IMR-90 (cell line): ENCODE measurements around the gene PTPRN2.

Experiments
- BHLHE40 ChIP-seq: fragments of 150-350 bp; IDR thresholded peaks from 2 replicates; pipeline ENCODE4 v1.6.1; 2016; ENCODE audit warnings: mild to moderate bottlenecking, low read depth, low read length
- CTCF ChIP-seq: conservative IDR thresholded peaks from 2 replicates; pipeline ENCODE4 v1.5.1; 2012; ENCODE audit warnings: mild to moderate bottlenecking, low read depth, low read length, improper control_type of control experiment
- ELK1 ChIP-seq: fragments of 150-350 bp; IDR thresholded peaks from 2 replicates; pipeline ENCODE4 v1.6.1; 2016; ENCODE audit warnings: low read depth, mild to moderate bottlenecking, low read length, moderate library complexity, borderline replicate concordance
- POLR2A ChIP-seq: IDR thresholded peaks from 2 replicates; pipeline ENCODE4 v1.6.1; 2012; ENCODE audit warnings: mild to moderate bottlenecking, low read depth, low read length
- RAD21 ChIP-seq: IDR thresholded peaks from 2 replicates; pipeline ENCODE4 v1.6.1; 2012; ENCODE audit warnings: low read length, improper control_type of control experiment
- RFX5 ChIP-seq: IDR thresholded peaks from 2 replicates; pipeline ENCODE4 v1.8.0; 2012; ENCODE audit warnings: low read depth, mild to moderate bottlenecking, low read length, moderate library complexity
- USF2 ChIP-seq: fragments of 150-350 bp; IDR thresholded peaks from 2 replicates; pipeline ENCODE4 v1.6.1; 2017; ENCODE audit warnings: mild to moderate bottlenecking, antibody characterized with exemption, low read length, low read depth

- TF ChIP-seq CTCF (no peak), USF2 (no peak), ELK1 (no peak), POLR2A (no peak), RFX5 (no peak), BHLHE40 (no peak), RAD21 (no peak)
Measured at GRCh38 chr7:158126661-158127060, 461.0 kb downstream of the PTPRN2 start.
